Renal cortical epithelial cell (primary cell): ENCODE measurements around the gene PDIK1L. TPM values are rescaled to one million over a fixed set of nuclear protein-coding genes. Genes with fewer than 3 reads are reported as not detected.

Source experiments
- DNase-seq: peaks from one replicate; pipeline ENCODE4 v3.0.0-alpha.2; 2011; ENCODE audit warnings: low read depth
- total RNA-seq: library from RNA; depleted of rRNA; stranded (reverse); fragments of >200 nt; gene quantifications from 2 replicates; pipeline ENCODE4 v1.2.3, GENCODE V29; 2014

The PDIK1L gene
- total RNA-seq, 1 donor from 2014 or later, result 4.7 TPM

- no peak for DNase-seq
Observed at GRCh38 chr1:26122988-26123973, 11.7 kb downstream of the PDIK1L start.

GRCh38 chr1:26124418-26125331 lies 13.1 kb downstream of the PDIK1L start:
- DNase-seq, result no peak

GRCh38 chr1:26125382-26125781 lies 13.8 kb downstream of the PDIK1L start:
- no peak for DNase-seq

- no peak for DNase-seq
Observed at GRCh38 chr1:26125946-26126320, 14.3 kb downstream of the PDIK1L start.

GRCh38 chr1:26126321-26127084 lies 14.9 kb downstream of the PDIK1L start:
- DNase-seq, result peak; percentile 54

- no peak for DNase-seq
Observed at GRCh38 chr1:26127235-26128163, 15.9 kb downstream of the PDIK1L start.

GRCh38 chr1:26129778-26130177 lies 18.2 kb downstream of the PDIK1L start:
- no peak for DNase-seq

GRCh38 chr1:26130695-26131094 lies 19.1 kb downstream of the PDIK1L start:
- DNase-seq, result no peak

- no peak for DNase-seq
Observed at GRCh38 chr1:26132128-26132833, 20.7 kb downstream of the PDIK1L start.

- DNase-seq, result no peak
Observed at GRCh38 chr1:26132834-26133167, 21.2 kb downstream of the PDIK1L start.

- no peak for DNase-seq
Observed at GRCh38 chr1:26134466-26134865, 22.8 kb downstream of the PDIK1L start.

- no peak for DNase-seq
Observed at GRCh38 chr1:26138974-26139558, 27.4 kb downstream of the PDIK1L start.

- DNase-seq, result no peak
Observed at GRCh38 chr1:26142159-26142558, 30.5 kb downstream of the PDIK1L start.

- peak; percentile 74 for DNase-seq
Observed at GRCh38 chr1:26145041-26145959, 33.7 kb downstream of the PDIK1L start.

- no peak for DNase-seq
Observed at GRCh38 chr1:26145960-26146294, 34.3 kb downstream of the PDIK1L start.

- DNase-seq, result no peak
Observed at GRCh38 chr1:26148887-26149286, 37.3 kb downstream of the PDIK1L start.

- DNase-seq, result no peak
Observed at GRCh38 chr1:26153966-26154532, 42.4 kb downstream of the PDIK1L start.

- DNase-seq, result no peak
Observed at GRCh38 chr1:26154750-26155149, 43.1 kb downstream of the PDIK1L start.
